ENCODE data around the gene CCL20.
"Not testable (repeated sequence)": the region's sequence is repeated elsewhere in the genome, so short reads cannot be mapped to it uniquely, and the experiment has no call there.

Gene CCL20

GRCh38 chr2:227785293-227785692 lies 28.3 kb upstream of the CCL20 start:
- ChIA-PET POLR2A (no interaction called here), CTCF (no interaction called here)
- TF ChIP-seq FOXM1 (IDR thresholded peaks at IDR 0.05; ENCODE audit: borderline replicate concordance) (no peak), CTBP1 (IDR thresholded peaks at IDR 0.05; ENCODE audit: borderline replicate concordance) (no peak), ARNT (IDR thresholded peaks at IDR 0.05) (no peak), NFRKB (IDR thresholded peaks at IDR 0.05) (no peak), ELF4 (IDR thresholded peaks at IDR 0.05) (no peak), ZNF384 (IDR thresholded peaks at IDR 0.05) (no peak), L3MBTL2 (conservative IDR thresholded peaks at IDR 0.05) (no peak), SP1 (IDR thresholded peaks at IDR 0.05) (no peak), FOXK2 (IDR thresholded peaks at IDR 0.05) (no peak), HDGF (IDR thresholded peaks at IDR 0.05; ENCODE audit: borderline replicate concordance) (no peak), FOXA1 (IDR thresholded peaks at IDR 0.05) (no peak), LEF1 (IDR thresholded peaks at IDR 0.05; ENCODE audit: borderline replicate concordance) (no peak), BHLHE40 (IDR thresholded peaks at IDR 0.05; ENCODE audit: borderline replicate concordance) (no peak), SUZ12 (IDR thresholded peaks at IDR 0.05) (no peak), TARDBP (IDR thresholded peaks at IDR 0.05) (no peak)
- TF ChIP-seq, protein P1, sequence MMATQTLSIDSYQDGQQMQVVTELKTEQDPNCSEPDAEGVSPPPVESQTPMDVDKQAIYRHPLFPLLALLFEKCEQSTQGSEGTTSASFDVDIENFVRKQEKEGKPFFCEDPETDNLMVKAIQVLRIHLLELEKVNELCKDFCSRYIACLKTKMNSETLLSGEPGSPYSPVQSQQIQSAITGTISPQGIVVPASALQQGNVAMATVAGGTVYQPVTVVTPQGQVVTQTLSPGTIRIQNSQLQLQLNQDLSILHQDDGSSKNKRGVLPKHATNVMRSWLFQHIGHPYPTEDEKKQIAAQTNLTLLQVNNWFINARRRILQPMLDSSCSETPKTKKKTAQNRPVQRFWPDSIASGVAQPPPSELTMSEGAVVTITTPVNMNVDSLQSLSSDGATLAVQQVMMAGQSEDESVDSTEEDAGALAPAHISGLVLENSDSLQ (IDR thresholded peaks at IDR 0.05) = no peak
- DNase-seq (ENCODE audit: extremely low spot score) = no peak

DNA sequence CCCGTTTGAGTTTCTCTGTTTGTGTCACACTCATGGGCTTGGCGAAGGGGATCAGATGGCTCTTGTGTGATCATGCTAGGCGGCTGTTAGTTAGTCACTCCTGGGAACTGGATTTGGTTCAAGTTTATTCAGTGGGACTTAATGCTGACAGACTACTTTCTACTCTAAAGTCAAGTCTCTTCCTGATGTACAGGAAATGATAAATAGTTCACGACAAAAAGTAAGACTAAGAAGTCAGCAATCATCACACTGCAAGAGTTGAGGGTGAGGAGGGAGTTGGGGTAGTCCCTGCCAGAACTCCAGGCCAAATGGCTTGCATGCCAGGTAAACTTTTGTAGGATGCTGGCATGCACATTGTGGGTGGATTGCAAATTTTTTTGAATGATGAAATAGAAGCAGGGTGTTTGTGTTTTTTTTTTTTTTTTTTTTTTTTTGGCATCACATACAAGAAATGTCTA lies 25.1 kb upstream of the CCL20 start:
- DNase-seq (ENCODE audit: extremely low spot score) = no peak
- ChIA-PET POLR2A (no interaction called here), CTCF (no interaction called here)
- TF ChIP-seq LEF1 (IDR thresholded peaks at IDR 0.05; ENCODE audit: borderline replicate concordance) = no peak
- TF ChIP-seq NFRKB (IDR thresholded peaks at IDR 0.05) = no peak
- TF ChIP-seq FOXM1 (IDR thresholded peaks at IDR 0.05; ENCODE audit: borderline replicate concordance) = no peak
- TF ChIP-seq ELF4 (IDR thresholded peaks at IDR 0.05) = no peak
- no peak for TF ChIP-seq L3MBTL2 (conservative IDR thresholded peaks at IDR 0.05)
- TF ChIP-seq CTBP1 (IDR thresholded peaks at IDR 0.05; ENCODE audit: borderline replicate concordance) = no peak
- TF ChIP-seq HDGF (IDR thresholded peaks at IDR 0.05; ENCODE audit: borderline replicate concordance) = no peak
- no peak for TF ChIP-seq FOXA1 (IDR thresholded peaks at IDR 0.05)
- TF ChIP-seq SUZ12 (IDR thresholded peaks at IDR 0.05) = no peak
- TF ChIP-seq FOXK2 (IDR thresholded peaks at IDR 0.05) = no peak
- TF ChIP-seq TARDBP (IDR thresholded peaks at IDR 0.05) = no peak

DNA sequence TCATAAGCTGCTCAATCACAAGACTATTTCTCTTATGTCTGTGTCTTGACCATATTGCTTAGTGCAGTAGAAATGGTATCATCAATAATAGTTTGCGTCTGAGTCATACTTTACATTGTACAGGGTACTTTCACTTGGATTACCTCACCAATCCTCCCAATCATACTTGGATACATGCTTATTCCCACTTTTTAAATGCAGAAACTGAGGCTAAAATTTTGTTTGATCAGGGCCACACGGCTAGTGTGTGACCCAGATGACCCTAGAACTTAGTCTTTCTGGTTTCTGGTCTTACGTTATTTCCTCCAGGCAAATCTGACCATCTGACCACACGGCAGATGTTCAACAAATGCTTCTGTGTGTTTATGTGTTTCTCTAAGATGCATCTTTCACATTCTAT lies 23.8 kb upstream of the CCL20 start:
- TF ChIP-seq FOXA1 (IDR thresholded peaks at IDR 0.05) (no peak), CTBP1 (IDR thresholded peaks at IDR 0.05; ENCODE audit: borderline replicate concordance) (no peak), NFRKB (IDR thresholded peaks at IDR 0.05) (no peak), BHLHE40 (IDR thresholded peaks at IDR 0.05; ENCODE audit: borderline replicate concordance) (no peak), SUZ12 (IDR thresholded peaks at IDR 0.05) (no peak), ELF4 (IDR thresholded peaks at IDR 0.05) (no peak), L3MBTL2 (conservative IDR thresholded peaks at IDR 0.05) (no peak), FOXK2 (IDR thresholded peaks at IDR 0.05) (no peak), FOXM1 (IDR thresholded peaks at IDR 0.05; ENCODE audit: borderline replicate concordance) (no peak), ZNF384 (IDR thresholded peaks at IDR 0.05) (no peak), HDGF (IDR thresholded peaks at IDR 0.05; ENCODE audit: borderline replicate concordance) (no peak), LEF1 (IDR thresholded peaks at IDR 0.05; ENCODE audit: borderline replicate concordance) (no peak), TARDBP (IDR thresholded peaks at IDR 0.05) (no peak), SP1 (IDR thresholded peaks at IDR 0.05) (no peak)
- TF ChIP-seq, protein P1 (IDR thresholded peaks at IDR 0.05) = no peak
- CTCF ChIA-PET = no interaction called here
- DNase-seq (ENCODE audit: extremely low spot score) = no peak
- POLR2A ChIA-PET = no interaction called here

- TF ChIP-seq NFRKB (IDR thresholded peaks at IDR 0.05) (no peak), CTBP1 (IDR thresholded peaks at IDR 0.05; ENCODE audit: borderline replicate concordance) (no peak), ELF4 (IDR thresholded peaks at IDR 0.05) (no peak), ZNF384 (IDR thresholded peaks at IDR 0.05) (no peak), ARNT (IDR thresholded peaks at IDR 0.05) (no peak), FOXM1 (IDR thresholded peaks at IDR 0.05; ENCODE audit: borderline replicate concordance) (no peak), FOXA1 (IDR thresholded peaks at IDR 0.05) (no peak), HDGF (IDR thresholded peaks at IDR 0.05; ENCODE audit: borderline replicate concordance) (no peak), SUZ12 (IDR thresholded peaks at IDR 0.05) (no peak)
- TF ChIP-seq, protein P1 (IDR thresholded peaks at IDR 0.05) = no peak
- ChIA-PET CTCF (interaction anchor here (0.6 kb wide), 1 partner anchor 637 kb away, joined by 4 read pairs; no protein-coding TSS in a partner anchor), POLR2A (no interaction called here)
- DNase-seq (ENCODE audit: extremely low spot score) = no peak
Measured at GRCh38 chr2:227793148-227793712, 20.4 kb upstream of the CCL20 start.

DNA sequence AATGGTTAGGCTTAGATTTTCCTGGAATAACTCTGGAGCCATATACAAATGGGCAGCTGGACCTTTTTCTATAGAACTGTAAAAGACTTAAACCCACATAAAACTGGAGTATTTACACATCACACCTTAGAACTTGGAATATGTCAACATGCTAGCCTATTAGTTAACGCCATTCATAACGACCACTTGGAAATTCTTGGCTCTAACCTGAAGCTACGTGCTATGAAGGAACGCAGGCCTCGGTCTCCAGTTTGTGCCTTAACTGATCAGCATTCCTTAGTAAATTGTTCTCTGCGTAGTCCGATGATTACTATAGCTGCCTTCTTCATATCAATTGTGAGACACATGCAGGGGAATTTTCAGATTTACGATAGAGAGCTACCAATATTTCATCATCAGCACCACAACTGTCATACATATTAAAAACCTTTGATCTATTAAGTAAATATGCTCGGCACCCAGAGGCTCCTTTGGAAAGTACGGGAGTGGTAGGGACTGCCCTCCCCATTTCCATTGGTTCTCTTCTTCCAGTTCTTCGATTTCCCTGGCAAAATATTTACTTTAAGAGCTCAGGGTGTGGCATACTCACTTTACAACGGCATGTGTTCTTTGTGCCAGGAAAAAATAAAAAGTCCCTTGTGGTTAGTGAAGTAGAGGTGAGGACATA lies 17.5 kb upstream of the CCL20 start:
- TF ChIP-seq, protein P1 (IDR thresholded peaks at IDR 0.05) = no peak
- TF ChIP-seq SUZ12 (IDR thresholded peaks at IDR 0.05) (no peak), TARDBP (IDR thresholded peaks at IDR 0.05) (no peak), LEF1 (IDR thresholded peaks at IDR 0.05; ENCODE audit: borderline replicate concordance) (no peak), HDGF (IDR thresholded peaks at IDR 0.05; ENCODE audit: borderline replicate concordance) (no peak), FOXM1 (IDR thresholded peaks at IDR 0.05; ENCODE audit: borderline replicate concordance) (no peak), ZNF384 (IDR thresholded peaks at IDR 0.05) (no peak)
- ChIA-PET CTCF (no interaction called here), POLR2A (no interaction called here)
- no peak for DNase-seq (ENCODE audit: extremely low spot score)

DNA sequence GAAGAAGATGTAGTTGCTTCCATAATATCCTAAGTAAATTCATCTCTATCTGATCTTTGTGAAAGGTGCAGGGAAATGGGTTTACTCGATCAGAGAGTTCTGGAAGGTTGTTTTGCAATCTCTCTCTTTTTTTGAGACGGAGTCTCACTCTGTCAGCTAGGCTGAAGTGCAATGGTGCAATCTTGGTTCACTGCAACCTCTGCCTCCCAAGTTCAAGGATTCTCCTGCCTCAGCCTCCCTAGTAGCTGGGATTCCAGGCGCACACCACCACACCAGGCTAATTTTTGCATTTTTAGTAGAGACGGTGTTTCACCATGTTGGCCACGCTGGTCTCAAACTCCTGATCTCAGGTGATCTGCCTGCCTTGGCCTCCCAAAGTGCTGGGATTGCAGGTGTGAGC lies 16.9 kb upstream of the CCL20 start:
- DNase-seq (ENCODE audit: extremely low spot score); POLR2A ChIA-PET; CTCF ChIA-PET: not testable (repeated sequence)

All from HEK293T (cell line).